ENCODE data around the gene NCR3LG1.

NCR3LG1 gene

GRCh38 chr11:17369684-17370243 lies 18.2 kb downstream of the NCR3LG1 start:
- TF ChIP-seq CTCF (IDR thresholded peaks at IDR 0.05; ENCODE audit: low read depth, low read length, poor library complexity, severe bottlenecking) (no peak), EZH2phosphoT487 (IDR thresholded peaks at IDR 0.05; ENCODE audit: borderline replicate concordance, low read length) (no peak)
- H3K9me3 ChIP-seq (ENCODE audit: control insufficient read depth, insufficient read depth, low read length), result peaks cover 55% of the 10 kb centered on the region

GRCh38 chr11:17371614-17372013 lies 20.0 kb downstream of the NCR3LG1 start:
- Histone ChIP-seq H3K4me1 (ENCODE audit: control insufficient read depth, low read length) (no peaks in the 10 kb centered on the region), H3K36me3 (ENCODE audit: control insufficient read depth, low read length) (peaks cover 100% of the 10 kb centered on the region), H3K9me3 (ENCODE audit: control insufficient read depth, insufficient read depth, low read length) (peaks cover 52% of the 10 kb centered on the region), H3K9me2 (replicated peaks; ENCODE audit: control insufficient read depth, low read length) (no peaks in the 10 kb centered on the region), H3K27ac (ENCODE audit: low read depth, low read length) (no peak overlapping the region), H4K20me1 (ENCODE audit: control insufficient read depth, insufficient read depth, low read depth, low read length) (no peaks in the 10 kb centered on the region), H3K27me3 (ENCODE audit: control insufficient read depth, low read length) (no peaks in the 10 kb centered on the region), H3K79me2 (ENCODE audit: control insufficient read depth, low read length) (peaks cover 16% of the 10 kb centered on the region), H3K4me3 (ENCODE audit: low read length) (no peak overlapping the region), H3F3A (ENCODE audit: control insufficient read depth, insufficient read depth) (no peaks in the 10 kb centered on the region), H3K4me2 (ENCODE audit: low read length) (no peak overlapping the region)
- TF ChIP-seq EZH2phosphoT487 (IDR thresholded peaks at IDR 0.05; ENCODE audit: borderline replicate concordance, low read length) (no peak), CTCF (IDR thresholded peaks at IDR 0.05; ENCODE audit: low read depth, low read length, poor library complexity, severe bottlenecking) (no peak)

More at GRCh38 chr11:17369684-17370243, 18.2 kb downstream of the NCR3LG1 start:
- no peak overlapping the region for H3K4me2 ChIP-seq (ENCODE audit: low read length)
- no peaks in the 10 kb centered on the region for H4K20me1 ChIP-seq (ENCODE audit: control insufficient read depth, insufficient read depth, low read depth, low read length)
- H3K27me3 ChIP-seq (ENCODE audit: control insufficient read depth, low read length), result no peaks in the 10 kb centered on the region
- no peaks in the 10 kb centered on the region for H3F3A ChIP-seq (ENCODE audit: control insufficient read depth, insufficient read depth)
- H3K4me1 ChIP-seq (ENCODE audit: control insufficient read depth, low read length), result no peaks in the 10 kb centered on the region
- H3K79me2 ChIP-seq (ENCODE audit: control insufficient read depth, low read length), result peaks cover 34% of the 10 kb centered on the region
- peaks cover 100% of the 10 kb centered on the region for H3K36me3 ChIP-seq (ENCODE audit: control insufficient read depth, low read length)
- H3K9me2 ChIP-seq (replicated peaks; ENCODE audit: control insufficient read depth, low read length), result no peaks in the 10 kb centered on the region
- H3K4me3 ChIP-seq (ENCODE audit: low read length), result no peak overlapping the region
- H3K27ac ChIP-seq (ENCODE audit: low read depth, low read length), result no peak overlapping the region

GRCh38 chr11:17375547-17375946 lies 23.9 kb downstream of the NCR3LG1 start:
- H3F3A ChIP-seq (ENCODE audit: control insufficient read depth, insufficient read depth), result no peaks in the 10 kb centered on the region
- no peaks in the 10 kb centered on the region for H3K79me2 ChIP-seq (ENCODE audit: control insufficient read depth, low read length)
- no peak overlapping the region for H3K4me2 ChIP-seq (ENCODE audit: low read length)
- no peaks in the 10 kb centered on the region for H4K20me1 ChIP-seq (ENCODE audit: control insufficient read depth, insufficient read depth, low read depth, low read length)
- peaks cover 17% of the 10 kb centered on the region; the same call in 1 of the 2 replicates for H3K9me3 ChIP-seq (ENCODE audit: control insufficient read depth, insufficient read depth, low read length)
- H3K9me2 ChIP-seq (replicated peaks; ENCODE audit: control insufficient read depth, low read length), result no peaks in the 10 kb centered on the region
- H3K4me3 ChIP-seq (ENCODE audit: low read length), result no peak overlapping the region
- no peak overlapping the region for H3K27ac ChIP-seq (ENCODE audit: low read depth, low read length)
- TF ChIP-seq CTCF (IDR thresholded peaks at IDR 0.05; ENCODE audit: low read depth, low read length, poor library complexity, severe bottlenecking), result no peak
- no peaks in the 10 kb centered on the region for H3K27me3 ChIP-seq (ENCODE audit: control insufficient read depth, low read length)
- no peaks in the 10 kb centered on the region for H3K4me1 ChIP-seq (ENCODE audit: control insufficient read depth, low read length)
- peaks cover 95% of the 10 kb centered on the region for H3K36me3 ChIP-seq (ENCODE audit: control insufficient read depth, low read length)
